ENCODE data around the gene PHLDB3.
"Not testable (repeated sequence)": the region's sequence is repeated elsewhere in the genome, so short reads cannot be mapped to it uniquely, and the experiment has no call there.

Gene PHLDB3

GRCh38 chr19:43518051-43518450, 13.5 kb upstream of the PHLDB3 start:
- no peak for DNase-seq (ENCODE audit: low read depth)
- H3K4me3 ChIP-seq (ENCODE audit: low read length) = no peak overlapping the region
- TF ChIP-seq CTCF (conservative IDR thresholded peaks at IDR 0.05; ENCODE audit: low read depth, low read length) = no peak

- DNase-seq (ENCODE audit: low read depth); H3K4me3 ChIP-seq (ENCODE audit: low read length): not testable (repeated sequence)
Observed at GRCh38 chr19:43512399-43512798, 7.9 kb upstream of the PHLDB3 start.

GRCh38 chr19:43511324-43511723, 6.8 kb upstream of the PHLDB3 start:
- DNase-seq (ENCODE audit: low read depth) = no peak
- H3K4me3 ChIP-seq (ENCODE audit: low read length) = no peak overlapping the region
- TF ChIP-seq CTCF (conservative IDR thresholded peaks at IDR 0.05; ENCODE audit: low read depth, low read length) = no peak

- no peak for DNase-seq (ENCODE audit: low read depth)
- H3K4me3 ChIP-seq (ENCODE audit: low read length) = no peak overlapping the region
- no peak for TF ChIP-seq CTCF (conservative IDR thresholded peaks at IDR 0.05; ENCODE audit: low read depth, low read length)
Observed at GRCh38 chr19:43510713-43511112, 6.2 kb upstream of the PHLDB3 start.

- no peak for TF ChIP-seq CTCF (conservative IDR thresholded peaks at IDR 0.05; ENCODE audit: low read depth, low read length)
- no peak overlapping the region for H3K4me3 ChIP-seq (ENCODE audit: low read length)
- DNase-seq (ENCODE audit: low read depth) = no peak
Observed at GRCh38 chr19:43507880-43508279, 3.3 kb upstream of the PHLDB3 start.

GRCh38 chr19:43506629-43507028, 2.1 kb upstream of the PHLDB3 start:
- TF ChIP-seq CTCF (conservative IDR thresholded peaks at IDR 0.05; ENCODE audit: low read depth, low read length) = no peak
- no peak overlapping the region for H3K4me3 ChIP-seq (ENCODE audit: low read length)
- no peak for DNase-seq (ENCODE audit: low read depth)

GRCh38 chr19:43505941-43506340, 1.4 kb upstream of the PHLDB3 start:
- TF ChIP-seq CTCF (conservative IDR thresholded peaks at IDR 0.05; ENCODE audit: low read depth, low read length) = no peak
- no peak overlapping the region for H3K4me3 ChIP-seq (ENCODE audit: low read length)
- DNase-seq (ENCODE audit: low read depth) = no peak

- TF ChIP-seq CTCF (conservative IDR thresholded peaks at IDR 0.05; ENCODE audit: low read depth, low read length) = no peak
- no peak overlapping the region for H3K4me3 ChIP-seq (ENCODE audit: low read length)
- no peak for DNase-seq (ENCODE audit: low read depth)
Observed at GRCh38 chr19:43505186-43505456, 575 bp upstream of the PHLDB3 start.

Measured in retinal pigment epithelial cell (primary cell).